ENCODE results near the gene KCNJ18. TPM values are rescaled to one million over a fixed set of nuclear protein-coding genes. Genes with fewer than 3 reads are reported as not detected.
"Not testable (repeated sequence)": the region's sequence is repeated elsewhere in the genome, so short reads cannot be mapped to it uniquely, and the experiment has no call there.

Gene KCNJ18
- 0.35 TPM in 1 of 2 replicates, not detected in the other for total RNA-seq (2014; rRNA removed; shearing (Covaris generic))

GRCh38 chr17:21691883-21692703 is at the start of gene KCNJ18:
Gene KCNJ18 (plus strand): TSS chr17:21692523. CDS start chr17:21702787, 10,264 bp downstream.
- DNase-seq (ENCODE audit: low spot score), result not testable (repeated sequence)

- DNase-seq (ENCODE audit: low spot score), result not testable (repeated sequence)
Measured at GRCh38 chr17:21648125-21648524, 44.2 kb upstream of the KCNJ18 start.

- not testable (repeated sequence) for DNase-seq (ENCODE audit: low spot score)
Measured at GRCh38 chr17:21650043-21650442, 42.3 kb upstream of the KCNJ18 start.

DNA sequence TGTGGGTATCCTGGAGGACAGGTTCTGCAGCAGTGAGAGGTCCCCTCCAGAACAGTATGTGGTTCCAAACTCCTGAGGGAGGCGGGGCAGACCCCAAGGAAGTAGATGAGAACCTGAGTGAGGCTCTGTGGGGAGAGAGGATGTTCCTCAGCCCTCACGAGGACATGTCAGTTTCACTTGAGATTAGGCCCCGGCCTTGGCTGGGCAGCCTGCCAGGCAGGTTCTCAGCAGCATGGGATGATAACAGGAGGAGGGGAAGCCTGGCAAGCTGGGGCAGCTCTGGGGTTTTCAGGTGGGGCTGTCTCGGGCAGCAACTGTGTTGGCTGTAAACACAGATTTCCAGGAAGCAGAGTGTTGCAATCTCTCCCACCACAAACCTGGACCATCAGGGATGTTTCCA is 40.3 kb upstream of the KCNJ18 start:
- DNase-seq (ENCODE audit: low spot score), result not testable (repeated sequence)

DNA sequence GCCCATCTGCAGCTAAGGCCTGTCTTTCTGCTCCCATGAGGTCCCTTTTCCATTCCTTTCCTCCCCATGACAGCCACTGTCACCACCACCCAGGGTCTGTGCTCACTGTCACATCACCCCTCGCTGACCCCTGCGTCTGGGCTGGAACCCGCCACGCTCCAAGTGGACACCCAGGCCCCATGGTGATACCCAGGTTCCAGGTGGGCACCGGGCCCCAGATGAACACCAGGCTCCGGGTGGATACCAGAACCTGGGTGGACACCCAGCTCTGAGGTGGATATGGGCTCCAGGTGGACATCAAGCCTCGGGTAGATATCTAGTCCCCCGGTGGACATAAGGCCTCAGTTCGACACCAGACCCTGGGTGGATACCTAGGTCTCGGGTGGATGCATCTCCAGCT is 39.1 kb upstream of the KCNJ18 start:
- not testable (repeated sequence) for DNase-seq (ENCODE audit: low spot score)

DNA sequence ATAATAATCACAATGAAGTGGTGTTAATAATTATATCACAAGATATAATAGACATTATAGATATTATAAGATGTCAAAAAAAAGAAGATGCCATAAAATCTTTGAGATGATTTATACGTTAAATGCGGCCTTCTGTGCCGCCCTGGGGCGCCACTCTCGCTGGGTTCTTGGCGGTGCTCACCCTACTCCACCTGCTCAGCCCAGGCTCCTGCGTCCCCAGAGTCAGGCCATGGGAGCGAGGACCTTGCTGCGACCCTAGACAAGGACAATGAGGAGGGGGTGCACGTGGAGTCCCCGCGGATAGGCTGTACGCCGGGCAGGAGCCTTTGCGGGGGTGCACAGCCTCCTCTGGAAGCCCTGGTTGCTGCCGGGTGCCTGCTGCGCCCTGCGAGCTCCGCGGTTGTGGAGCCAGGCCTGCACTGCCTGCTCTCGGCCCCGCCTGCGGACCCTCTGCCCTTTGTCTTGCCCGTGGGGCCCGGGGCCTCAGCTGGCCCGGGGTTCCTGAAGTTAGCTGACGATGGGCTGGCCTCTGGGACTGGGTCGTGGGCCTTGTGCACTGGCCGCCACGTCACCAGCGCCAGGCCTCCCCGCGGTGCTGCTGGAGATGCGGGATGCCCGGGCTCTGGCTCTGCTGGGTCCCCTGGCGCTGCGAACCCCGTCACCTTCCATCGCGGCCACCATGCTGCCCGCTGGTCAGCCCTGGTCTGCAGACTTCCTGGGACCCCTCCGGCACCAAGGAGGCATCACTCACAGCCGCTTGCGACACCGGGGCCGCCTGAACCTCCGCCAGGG is 35.6 kb upstream of the KCNJ18 start:
- not testable (repeated sequence) for DNase-seq (ENCODE audit: low spot score)

- not testable (repeated sequence) for DNase-seq (ENCODE audit: low spot score)
Measured at GRCh38 chr17:21659635-21660034, 32.7 kb upstream of the KCNJ18 start.

DNA sequence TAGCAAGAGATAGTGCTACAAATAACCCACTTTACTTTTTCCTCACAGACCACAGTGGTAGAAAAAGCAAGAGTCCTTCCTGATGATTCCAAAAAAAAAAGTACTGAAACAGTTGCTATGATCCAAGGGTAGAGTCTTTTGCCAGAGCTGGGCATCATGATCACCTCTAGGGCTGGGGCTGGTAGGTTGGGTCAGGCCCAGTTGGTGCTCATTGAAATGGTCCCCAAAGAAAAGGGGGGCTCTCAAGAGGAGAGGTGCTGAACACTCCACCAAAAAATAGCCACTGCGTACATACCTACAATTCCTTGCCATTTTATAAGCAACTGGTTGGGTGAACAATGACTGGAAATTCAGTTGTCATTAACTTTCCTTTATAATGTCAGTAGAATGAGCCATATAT is 30.9 kb upstream of the KCNJ18 start:
- not testable (repeated sequence) for DNase-seq (ENCODE audit: low spot score)

GRCh38 chr17:21663166-21663565 is 29.2 kb upstream of the KCNJ18 start:
- not testable (repeated sequence) for DNase-seq (ENCODE audit: low spot score)

DNA sequence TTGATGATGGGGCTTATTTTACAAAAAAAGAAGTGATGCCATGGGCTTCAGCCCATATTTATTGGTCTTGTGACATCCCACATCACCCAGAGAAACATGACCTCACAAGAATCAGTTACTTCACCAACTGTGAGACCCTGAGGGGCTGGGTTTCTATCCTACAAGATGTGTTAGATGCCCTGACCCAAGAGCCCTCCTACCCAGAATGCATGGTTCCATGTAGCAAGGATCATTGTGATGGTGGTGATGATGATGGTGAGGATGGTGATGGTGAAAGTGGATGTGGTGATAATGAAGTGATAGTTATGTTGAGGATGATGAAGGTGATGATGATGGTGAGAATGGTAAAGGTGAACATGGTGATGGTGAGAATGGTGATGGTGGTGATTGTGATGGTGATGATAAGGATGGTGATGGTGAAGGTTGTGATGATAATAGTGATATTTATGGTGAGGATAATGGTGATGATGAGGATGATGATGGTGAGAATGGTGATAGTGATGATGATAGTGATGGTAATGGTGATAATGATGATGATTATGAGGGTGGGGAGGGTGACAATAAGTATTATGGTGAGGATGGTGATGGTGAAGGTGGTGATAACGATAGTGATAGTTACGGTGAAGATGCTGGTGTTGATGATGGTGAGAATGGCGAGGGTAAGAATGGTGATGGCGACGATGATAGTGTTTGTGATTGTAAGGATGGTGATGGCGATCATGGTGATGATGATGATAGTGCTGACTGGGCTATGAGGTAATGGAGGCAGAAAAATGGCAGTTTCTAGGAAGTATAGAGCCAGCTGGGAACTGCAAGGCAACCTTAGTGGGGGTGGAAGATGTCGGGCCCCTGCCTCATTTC is 28.5 kb upstream of the KCNJ18 start:
- not testable (repeated sequence) for DNase-seq (ENCODE audit: low spot score)

DNA sequence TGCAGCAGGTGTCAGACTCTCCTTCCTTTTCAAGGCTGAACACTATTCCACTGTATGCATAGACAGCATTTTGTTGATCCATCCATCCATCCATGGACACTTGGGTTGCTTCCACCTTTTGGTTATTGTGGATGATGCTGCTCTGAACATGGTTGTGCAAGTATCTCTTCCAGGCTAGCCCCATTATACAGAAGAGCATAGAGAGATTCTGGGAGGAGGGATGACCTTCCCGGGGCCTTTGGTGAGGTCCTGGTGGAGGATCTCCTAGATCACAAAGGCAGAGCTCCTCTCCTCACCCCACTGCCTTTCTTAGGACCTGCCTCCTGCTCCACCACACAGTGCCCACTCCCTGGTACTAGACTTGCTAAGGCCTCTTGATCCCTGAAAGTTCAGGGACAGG is 27.2 kb upstream of the KCNJ18 start:
- not testable (repeated sequence) for DNase-seq (ENCODE audit: low spot score)

GRCh38 chr17:21665935-21666493 is 26.3 kb upstream of the KCNJ18 start:
- not testable (repeated sequence) for DNase-seq (ENCODE audit: low spot score)

GRCh38 chr17:21666711-21667412 is 25.5 kb upstream of the KCNJ18 start:
- DNase-seq (ENCODE audit: low spot score), result not testable (repeated sequence)

GRCh38 chr17:21667413-21668117 is 24.8 kb upstream of the KCNJ18 start:
- not testable (repeated sequence) for DNase-seq (ENCODE audit: low spot score)

- DNase-seq (ENCODE audit: low spot score), result not testable (repeated sequence)
Measured at GRCh38 chr17:21668118-21668488, 24.2 kb upstream of the KCNJ18 start.

DNA sequence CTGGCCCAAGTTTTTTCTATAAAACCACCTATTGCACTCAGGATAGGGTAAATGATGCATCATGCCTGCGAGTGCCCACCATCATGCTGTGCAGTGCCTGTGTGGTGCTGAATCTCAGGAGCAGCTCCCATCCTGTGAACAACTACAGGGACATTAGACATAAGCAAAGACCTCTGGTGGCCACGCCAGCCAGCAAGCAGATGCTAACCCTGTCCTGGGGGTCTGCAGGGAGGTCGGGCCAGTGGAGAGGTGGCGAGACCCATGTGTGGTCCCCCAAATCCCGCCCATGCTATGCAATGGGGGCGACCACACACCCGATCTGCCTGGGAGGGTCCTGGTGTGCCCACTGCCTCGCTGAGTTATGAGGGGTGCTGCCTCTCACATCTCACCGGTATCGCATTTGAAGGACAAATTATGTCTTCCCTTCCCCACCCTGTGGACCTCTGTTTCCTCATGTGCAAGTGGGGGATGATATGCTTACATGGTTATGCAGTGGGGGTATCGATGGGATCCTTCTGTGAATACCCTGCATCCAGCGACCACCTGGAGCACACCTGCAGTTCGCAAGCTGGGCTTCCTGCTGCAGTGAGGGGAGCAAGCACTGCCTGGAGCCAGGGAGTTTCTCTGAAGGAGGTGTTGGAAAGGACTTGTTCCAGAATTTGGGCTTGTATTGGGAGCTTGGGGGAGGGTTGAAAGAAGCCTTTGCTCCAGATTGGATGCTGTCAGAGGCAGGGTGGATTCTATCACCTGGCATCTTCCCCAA is 23.4 kb upstream of the KCNJ18 start:
- DNase-seq (ENCODE audit: low spot score), result not testable (repeated sequence)

GRCh38 chr17:21669616-21670360 is 22.5 kb upstream of the KCNJ18 start:
- not testable (repeated sequence) for DNase-seq (ENCODE audit: low spot score)

DNA sequence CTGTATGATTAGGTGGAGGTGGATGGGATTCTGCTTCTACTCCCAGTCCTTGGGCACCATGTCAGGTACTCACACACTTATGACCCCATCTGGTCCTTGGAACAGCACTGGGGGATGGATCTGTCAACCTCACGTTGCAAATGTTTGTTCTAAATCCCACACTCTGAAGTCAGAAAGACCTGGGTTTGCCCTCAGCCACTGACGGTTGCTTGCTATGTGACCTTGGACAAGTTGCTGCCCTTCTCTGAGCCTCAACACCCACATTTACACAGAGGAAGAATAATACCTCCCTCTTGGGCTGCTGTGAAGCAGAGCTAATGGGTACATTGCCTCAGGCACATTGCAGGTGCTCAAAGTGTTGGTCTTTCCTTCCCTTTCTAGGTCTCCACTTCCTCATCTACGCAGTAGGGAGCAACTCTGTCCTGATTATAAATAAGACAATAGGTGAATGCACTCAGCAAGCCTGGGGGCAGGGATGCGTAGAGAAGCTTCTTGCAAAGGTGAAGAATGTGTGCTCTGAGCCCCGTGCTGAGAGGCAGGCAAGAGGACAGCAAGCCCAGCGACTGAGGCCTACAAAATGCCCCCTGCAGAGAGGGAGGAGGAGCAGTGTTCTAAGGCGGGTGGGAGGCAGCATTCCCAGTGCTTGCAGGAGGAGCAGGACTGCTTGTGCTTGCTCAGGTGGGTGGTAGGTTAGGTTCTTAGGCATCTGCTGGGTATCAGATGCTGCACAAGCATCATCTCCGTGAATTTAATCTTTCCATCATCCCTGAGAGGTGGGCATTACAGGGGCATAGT is 21.8 kb upstream of the KCNJ18 start:
- not testable (repeated sequence) for DNase-seq (ENCODE audit: low spot score)
